Inflammatory macrophage treated with lipopolysaccharide for 4 hours (primary cell): ENCODE results near the gene PPP1R13B.

Experiments used
- DNase-seq: peaks from one replicate; pipeline ENCODE4 v3.0.0-alpha.2; 2020

Gene PPP1R13B

DNA sequence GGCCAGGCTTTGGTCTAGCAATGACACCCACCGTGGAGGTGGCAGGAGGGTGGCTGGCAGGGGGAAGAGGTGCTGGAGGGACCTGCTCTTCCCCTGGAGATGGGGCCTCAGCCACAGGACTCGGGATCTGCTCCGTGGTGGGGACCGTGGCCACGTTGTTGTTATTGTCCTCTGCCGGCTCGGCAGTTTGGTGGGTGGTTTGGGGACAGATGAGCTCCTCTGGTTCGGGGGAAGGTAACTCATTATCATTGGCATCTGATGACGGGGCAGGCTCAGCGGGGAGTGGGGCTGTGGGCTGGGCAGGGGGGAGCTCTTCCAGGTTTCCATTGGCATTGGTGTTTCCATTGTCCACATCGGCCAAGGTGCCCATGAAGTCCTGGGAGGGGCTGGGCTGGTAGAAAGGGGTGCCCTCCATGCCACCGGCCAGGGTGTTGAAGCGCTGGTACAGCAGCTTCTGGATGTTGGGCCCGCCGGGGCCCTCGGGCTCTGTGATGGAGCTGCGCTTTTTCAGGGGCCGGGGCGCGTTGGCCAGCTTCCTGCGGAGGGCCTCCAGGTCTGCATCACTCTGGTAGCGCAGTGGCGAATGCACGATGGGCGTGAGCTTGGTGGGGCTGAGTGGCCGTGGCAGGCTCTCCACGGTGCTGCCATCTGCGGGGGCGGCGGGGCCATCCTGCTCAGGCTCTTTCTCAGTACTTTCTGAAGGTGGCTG is 107.4 kb downstream of the PPP1R13B start:
- DNase-seq: no peak

DNA sequence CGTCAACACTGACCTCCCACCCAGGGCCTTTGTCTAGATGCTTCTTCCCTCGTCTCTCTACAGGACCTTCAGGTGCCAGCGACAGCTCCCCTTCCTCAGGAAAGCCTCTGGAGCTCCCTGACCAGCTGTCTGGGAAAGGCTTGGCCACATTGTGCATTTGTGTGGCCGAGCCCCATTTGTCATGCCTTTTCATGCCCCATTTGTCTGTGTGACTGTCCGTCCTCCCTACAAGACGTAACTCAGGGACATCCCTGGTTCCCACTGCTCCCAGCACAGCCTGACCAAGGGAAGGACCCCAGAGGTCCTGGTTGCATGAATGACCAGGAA is 107.9 kb downstream of the PPP1R13B start:
- DNase-seq: no peak

DNA sequence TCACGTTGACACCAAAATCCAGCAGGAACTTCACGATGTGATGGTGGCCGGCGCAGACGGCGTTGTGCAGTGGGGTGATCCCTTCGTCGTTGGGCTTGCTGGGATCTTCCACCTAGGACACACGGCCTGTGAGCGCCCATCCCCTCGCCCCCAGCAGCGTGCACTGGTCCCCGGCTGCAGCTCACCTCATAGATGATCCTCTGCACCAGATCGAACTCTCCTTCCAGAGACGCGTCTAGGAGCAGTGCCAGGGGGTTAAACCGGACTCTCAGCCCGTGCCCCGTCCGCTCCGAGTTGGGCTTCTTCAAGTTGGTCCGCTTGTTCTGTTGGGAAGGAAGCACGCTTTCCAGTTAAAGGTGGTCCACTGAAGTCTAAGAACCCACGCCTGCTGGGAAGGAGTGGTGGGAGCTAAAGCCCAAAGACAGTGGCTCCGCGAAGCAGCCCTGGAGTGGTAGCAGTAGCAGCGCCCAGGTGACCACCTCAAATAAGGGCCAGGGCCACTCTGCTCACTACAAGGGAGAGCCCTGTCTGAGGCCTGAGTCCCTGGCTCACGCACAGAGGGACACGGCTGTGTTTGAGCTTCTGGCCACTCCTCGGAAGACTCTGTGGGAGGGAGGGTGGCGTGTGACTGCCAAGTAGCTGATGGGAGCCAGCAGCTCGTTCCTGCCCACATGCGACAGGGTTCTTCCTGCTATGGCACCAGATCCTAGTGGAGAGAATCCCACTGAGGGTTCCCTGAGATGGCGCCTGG is 108.5 kb downstream of the PPP1R13B start:
- no peak for DNase-seq

DNA sequence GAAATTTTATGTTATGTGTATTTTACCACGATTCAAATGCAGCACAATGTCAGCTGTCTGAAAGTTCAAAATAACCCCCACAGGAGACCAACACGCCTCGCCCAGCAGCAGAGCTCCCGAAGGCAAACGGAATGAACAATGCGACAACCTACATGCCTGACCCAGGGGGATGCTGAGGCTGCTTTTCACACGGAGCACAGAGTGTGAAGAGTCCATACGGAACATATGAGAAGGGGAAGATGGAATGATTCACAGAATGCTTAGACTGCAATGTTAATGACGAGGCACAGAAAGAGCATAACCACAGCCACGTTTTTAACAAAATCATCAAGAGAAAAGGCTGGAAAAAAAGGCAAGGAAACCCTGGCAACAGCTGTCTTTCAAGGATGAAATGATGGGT is 109.2 kb downstream of the PPP1R13B start:
- no peak for DNase-seq

DNA sequence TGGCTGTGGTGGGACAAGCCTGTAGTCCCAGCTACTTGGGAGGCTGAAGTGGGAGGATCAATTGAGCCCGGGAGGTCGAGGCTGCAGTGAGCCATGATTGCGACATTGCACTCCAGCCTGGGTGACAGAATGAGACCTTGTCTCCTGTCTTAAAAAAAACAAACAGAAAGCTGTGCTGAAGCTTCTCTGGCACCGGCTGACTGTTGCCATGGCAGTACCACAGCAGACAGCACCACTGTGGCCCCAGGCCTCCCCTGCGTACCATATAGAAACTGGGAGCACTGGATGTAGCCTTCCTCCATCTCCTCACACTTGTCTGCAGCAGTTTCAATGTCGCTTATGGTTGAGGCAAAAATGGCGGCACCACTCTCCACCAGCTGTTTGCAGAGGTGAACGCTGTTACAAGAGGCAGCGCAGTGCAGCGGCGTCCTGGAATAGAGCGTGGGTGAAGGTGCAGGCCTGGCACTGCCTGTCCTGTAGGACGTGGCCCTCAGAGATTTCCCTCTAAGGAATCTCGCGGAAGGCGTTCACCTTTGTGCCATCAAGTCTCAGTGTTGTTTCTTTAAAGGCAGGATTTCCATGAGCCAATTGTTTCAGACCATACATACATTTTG is 109.8 kb downstream of the PPP1R13B start:
- no peak for DNase-seq

DNA sequence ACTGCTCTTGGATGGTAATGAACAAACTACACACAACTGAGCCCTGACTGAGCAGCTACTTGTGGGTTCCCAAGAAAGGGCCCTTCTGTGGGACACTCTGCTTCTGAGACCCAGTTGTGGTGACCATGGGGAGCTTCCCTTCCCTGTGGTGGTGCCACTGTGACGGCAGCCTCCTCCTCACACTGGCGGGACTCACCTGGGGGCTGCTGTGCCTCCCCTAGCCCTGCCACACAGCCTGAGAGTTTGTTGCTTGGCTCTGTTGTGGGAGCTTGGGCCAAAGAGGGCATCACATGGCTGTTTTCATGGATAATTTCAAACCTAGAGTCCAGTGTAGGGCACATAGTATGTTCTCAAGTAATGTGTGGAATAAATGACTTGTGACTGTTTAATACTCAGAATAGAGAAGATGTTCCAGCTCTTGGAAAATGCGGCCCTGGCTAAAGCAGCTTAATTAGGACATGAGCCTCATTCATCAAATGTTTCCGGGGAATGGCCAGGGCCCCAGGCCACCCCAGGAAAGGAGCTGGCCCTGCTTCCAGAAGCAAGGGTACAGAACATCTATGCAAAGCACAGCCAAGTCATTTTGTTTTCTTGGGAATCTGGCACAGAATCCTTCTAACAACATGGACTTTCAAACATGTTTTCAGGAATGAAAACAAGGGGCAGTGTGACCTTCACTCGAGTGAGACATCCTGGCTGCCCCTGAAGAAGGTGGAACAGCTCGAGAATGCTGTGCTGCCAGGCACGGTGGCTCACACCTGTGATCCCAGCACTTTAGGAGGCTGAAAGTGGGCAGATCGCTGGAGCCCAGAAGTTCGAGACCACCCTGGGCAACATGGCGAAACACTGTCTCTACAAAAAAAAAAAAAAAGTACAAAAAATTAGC is 110.6 kb downstream of the PPP1R13B start:
- no peak for DNase-seq

DNA sequence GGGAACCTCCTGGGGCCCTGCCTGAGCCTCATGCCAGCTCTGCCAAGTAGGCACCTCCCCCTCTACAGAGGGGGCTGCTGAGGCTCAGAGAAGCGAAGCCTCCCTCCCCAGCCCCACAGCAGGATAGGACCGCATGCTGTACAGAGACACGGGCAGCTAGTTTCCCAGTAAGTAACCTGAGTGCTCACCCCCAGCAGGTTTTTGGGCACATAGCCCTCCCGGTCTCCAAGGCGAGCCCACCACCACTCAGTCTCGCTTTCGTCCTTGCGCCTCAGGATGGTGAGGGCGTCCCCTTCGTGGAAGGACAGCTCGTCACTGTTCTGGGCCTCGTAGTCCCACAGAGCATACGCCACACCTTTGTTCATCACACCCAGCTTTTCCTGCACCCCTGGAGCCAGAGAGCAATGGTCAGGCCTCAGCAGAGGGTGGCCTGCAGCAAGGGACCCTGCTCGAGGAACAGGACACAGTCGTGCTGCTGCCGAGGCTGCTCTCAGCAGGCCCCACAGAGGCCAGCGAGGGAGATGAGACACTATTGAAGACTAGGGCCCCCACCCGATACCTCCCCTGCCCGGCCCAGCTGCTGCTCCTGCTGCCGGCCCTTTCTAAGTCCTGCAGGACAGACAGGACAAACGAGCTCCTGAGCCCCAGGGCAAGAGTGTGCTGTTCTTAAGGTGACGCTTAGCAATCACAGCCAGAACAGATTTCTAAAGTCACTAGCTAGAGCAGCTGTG is 111.4 kb downstream of the PPP1R13B start:
- DNase-seq: no peak

DNA sequence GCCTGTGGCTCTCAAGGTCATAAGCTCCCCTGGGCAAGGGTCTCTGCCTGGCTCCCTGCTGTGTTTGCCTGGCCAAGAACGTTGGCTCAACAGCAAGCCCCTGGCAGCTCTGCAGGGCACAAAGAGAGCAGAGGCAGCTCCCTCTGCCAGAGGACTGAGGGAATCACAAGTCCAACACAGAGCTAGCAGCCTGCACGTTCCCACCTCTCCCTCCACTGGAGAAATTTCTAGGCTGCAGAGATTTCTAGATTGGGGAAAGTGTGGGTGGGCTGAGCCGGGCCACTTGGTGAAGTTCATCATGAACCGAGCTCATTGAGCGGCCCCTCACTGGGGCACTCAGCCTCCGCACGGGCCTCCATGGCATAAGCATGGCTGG is 111.9 kb downstream of the PPP1R13B start:
- no peak for DNase-seq

DNA sequence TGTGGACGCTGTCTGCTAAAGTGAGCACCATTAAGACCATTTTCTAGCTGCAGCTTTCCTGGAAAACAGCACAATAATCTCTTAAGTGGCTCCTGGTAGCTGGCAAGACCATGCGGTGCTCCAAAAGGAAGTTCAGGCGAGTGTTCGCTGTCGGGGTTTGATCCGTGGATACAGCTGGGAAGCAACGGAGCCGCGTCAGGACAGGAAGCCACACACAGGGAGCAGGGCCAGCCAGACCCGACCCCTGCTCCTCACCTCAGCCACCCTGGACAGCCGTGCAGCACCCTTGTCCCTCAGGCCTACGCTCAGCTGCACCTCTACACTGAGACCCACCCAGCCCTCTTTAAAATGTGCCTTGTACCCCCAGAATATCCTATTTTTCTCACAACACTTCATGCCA is 112.4 kb downstream of the PPP1R13B start:
- no peak for DNase-seq

DNA sequence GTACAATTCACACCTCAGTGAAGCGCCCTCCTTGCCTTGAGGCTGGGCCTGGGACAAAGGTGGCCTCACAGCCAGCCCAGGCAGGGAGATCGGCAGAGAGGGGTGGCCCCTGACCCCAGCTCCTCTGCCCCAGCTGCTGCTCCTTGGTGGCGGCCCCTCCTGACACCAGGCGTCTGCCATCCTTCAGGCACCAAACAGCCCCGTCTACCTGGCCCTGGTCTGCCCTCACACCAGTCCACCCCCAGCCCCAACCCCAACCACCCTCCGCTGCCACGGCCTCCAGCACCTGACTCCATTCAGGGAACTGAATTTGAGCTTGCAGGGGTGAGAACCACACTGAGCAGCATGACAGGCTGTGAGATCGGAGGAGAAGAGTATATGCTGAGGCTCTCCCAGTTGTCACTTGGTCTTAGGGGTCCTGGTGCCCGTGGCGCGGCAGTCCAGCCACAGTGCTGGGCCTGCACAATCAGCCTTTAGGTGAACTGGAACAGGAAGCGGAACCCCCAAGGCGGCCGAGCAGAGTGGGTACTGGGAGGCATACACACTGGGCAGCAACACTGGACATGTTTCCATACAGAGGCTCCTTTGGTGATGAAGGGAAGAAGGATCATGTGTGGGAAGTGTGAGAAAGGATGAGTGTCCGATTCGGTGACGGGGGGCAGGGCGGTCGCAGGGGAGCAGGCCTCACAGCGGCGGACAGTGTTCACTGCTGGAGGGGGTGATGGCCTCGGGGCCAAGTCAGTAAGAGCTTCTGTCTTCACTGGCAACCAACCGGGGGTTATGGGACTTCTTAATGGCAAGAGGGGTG is 113.1 kb downstream of the PPP1R13B start:
- DNase-seq: no peak

DNA sequence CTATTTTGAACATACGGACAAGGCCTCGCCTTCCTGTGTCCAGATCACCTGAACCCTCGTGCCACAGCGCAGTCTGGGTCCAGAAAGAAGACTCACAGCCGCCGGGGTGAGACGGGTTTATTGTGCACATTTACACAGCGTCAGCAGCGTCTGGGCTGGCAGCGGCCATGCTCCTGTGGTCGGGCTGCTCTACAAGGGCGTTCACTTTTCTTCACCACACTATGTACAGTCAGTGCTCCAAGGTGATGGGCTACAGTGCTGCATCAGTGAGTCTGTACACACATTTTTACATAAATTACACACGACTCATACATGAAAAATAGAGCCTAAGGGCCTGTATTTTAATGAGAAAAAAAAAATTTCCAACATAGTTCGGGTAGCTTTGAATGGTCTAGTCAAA is 113.7 kb downstream of the PPP1R13B start:
- DNase-seq: no peak

DNA sequence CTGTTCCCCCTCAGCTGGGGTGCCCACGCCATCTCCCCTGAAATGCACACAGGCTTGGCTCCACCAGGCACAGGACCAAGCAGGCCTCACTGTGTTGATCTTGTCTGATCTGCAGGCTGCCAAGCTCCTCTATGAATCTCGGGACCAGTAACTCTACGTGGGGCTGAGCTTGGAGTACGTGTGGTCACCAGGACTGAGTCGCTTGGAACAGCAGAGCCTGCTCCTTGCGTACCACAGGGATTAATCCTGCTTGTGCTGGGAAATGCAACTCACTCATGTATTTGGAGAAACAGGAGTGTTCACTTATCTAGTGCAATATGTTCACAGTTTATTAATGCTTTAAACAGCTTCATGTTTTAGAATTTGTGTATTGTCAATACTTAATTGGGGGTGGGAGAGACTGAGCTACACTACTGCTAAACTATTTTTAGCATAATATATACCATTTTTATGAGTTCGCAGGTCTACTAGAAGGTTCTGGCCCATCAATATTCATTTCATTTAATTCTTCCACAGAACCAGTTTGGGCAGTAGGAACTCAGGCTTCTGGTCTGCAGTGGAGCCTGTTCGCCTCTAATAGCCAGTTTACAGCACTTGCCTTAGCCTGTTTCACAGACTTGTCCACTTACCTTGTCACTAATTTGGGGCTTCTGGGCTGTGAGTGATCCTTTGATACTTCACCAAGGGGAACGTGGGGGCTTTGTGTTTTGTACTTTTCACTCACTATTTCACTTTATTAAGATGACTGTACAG is 114.3 kb downstream of the PPP1R13B start:
- DNase-seq: no peak

DNA sequence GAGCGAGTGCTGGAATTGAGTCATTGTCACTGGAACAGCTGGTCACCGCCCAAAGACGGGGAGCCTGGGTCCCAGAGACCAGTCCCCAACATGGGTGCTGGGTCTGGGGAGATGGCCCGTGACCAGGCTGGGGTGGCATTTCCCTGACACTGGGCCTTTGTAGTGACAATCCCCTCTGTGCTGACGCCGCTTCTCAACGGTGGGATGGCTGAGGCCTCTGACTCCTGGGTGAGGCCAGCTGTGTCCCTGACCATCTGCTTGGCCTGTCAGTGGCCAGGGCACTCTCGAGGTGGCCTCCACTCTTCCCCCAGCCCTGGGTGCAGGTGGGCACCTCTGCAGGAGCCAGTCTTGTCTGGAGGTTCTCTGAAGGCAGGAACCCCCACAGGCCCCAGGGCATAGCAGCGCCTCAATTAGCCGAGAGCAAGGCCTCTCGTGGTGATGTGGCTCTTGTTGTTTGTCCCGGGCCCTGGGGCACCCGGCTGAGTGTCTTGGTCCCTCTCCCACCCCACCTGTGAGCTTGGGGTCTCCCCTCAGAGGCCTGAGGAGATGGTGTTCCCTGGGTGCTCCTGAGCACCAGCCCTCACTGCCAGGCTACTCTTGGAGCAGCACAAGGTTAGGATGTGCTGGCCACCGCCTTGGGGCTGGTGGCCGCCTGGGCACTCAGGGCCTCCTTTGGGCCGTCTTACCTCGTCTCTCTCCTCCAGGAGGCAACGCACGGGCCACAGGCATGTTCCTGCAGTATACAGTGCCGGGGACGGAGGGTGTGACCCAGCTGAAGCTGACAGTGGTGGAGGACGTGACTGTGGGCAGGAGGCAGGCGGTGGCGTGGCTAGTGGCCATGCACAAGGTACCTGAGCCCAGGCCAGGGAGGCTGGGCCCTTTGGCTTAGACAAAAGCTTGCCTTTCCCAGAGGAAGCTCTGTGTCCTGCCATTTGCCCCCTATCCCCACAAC is 115.2 kb downstream of the PPP1R13B start:
- DNase-seq: no peak

DNA sequence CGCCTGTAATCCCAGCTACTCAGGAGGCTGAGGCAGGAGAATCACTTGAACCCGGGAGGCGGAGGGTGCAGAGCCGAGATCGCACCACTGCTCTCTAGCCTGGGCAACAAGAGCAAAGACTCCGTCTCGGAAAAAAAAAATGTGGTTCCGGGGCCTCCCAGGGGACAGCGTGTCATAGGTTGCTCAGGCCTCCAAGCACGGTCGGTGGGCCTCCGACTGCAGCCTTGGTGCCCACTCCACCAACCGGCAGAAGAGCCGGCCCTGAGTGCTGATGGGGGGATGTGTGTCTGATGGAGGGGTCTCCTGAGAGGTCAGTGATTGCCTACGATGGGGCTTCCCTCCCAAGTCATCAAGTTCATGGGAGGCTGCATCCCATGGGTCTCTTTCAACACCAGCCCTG is 115.9 kb downstream of the PPP1R13B start:
- no peak for DNase-seq

DNA sequence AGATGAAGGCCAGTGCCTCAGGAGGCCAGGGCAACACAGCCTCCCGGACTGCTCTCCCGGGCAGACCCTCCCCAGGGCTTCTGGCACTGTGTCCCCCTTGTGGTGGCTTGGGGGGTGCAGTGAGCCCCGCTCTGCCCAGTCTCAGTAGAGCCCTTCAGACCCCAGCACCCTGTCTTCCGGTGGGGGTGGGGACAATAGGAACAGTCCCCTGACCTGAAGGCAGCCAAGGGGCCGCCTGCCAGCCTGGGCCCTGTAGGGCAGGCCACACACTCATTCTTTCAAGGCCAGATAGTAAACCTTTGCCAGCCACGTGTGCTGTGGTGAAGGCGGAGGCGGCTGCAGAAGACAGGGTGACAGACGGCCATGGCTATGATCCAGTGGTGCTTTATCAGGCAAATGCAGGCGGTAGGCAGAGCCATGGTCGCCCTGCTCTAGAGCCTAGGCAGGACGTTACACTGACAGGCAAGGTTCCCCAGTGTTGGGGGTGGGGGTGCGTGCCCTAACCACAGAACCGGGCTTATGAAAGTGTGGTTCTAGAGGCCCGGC is 116.8 kb downstream of the PPP1R13B start:
- no peak for DNase-seq

DNA sequence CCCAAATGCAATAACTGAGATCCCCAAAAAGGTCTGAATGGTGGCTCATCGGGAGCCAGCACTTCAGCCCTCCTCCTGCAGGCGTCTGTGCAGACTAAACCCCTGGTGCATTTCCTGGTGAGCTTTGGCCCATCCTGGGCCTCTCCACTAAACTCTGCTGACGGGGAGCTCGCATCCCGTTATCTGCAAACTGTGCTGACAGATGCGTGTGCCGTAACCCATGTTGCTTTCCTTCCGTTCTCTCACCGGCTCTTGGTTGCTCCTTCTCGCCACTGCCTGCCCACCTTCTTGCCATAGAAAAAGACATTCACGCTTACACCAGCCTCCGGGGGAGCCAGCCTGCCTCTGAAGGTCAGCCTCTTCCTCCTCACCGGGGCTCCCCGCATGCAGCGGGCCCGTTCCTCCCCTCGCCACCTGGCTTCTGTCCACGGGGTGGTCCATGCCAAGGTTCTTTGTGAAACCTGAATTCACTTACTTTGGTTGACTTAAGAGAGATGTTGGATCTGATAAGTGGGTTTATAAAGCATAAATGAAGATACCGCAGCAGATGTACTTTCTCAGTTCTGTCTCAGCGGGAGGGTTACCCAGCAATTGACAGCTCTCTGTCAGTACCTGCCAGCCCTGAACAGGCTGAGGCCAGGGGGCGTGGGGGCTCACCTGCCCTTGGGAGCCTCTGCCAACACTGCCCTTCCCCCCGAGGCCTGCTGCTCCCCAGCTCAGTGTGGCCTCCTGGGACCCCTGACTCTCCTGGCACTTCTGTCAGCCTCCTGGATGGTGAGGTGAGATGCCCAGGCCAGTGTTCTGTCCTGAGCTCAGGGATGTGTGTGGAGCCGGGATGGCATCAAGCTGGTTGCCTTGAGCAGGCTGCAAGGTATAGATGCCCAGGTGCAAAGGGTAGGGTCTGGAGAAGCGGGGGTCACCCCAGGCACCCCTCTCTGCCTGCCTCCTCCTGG is 117.6 kb downstream of the PPP1R13B start:
- DNase-seq: no peak

DNA sequence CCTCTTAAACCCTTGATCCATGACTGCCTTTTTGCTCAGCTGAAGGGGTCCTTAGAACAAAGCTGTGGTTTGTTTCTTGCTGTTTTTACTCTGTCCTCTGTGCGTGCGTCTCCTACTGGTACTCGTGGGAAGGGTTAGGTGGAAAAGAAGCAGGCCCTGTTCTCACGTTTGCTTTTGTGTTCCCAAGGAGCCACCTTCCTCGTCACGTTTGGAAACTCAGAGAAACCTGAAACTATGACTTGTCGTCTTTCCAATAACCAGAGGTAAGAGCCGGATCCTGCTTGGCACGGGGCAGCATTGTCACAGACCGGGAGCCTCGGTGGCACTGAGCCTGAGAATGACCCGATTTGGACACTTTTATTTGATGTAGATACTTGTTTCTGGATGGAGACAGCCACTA is 118.7 kb downstream of the PPP1R13B start:
- DNase-seq: no peak

DNA sequence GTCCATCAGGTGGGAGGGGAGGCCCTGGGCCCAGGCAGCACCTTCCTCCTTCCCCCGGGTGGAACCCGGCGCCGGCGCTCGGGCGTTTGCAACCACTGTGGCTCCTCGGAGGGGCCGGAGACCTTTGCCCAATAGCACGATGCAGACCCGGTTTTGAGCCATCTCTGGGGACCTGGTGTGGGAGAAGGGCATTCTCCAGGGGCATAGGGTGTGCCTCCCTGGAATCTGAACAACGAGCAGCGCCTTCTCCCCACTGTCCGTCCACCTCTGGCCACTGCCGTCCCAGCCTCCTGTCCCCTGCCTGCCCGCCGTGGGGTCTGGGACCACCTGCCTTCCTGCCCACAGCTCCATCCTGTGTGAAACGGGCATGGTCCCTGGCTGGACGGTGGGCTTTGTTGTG is 119.2 kb downstream of the PPP1R13B start:
- no peak for DNase-seq
